Fibroblast of the aortic adventitia (primary cell): ENCODE measurements around the gene GIMAP8. TPM values are rescaled to one million over a fixed set of nuclear protein-coding genes. Genes with fewer than 3 reads are reported as not detected.

Experiments
- DNase-seq: peaks from one replicate; pipeline ENCODE4 v3.0.0-alpha.2; 2010; ENCODE audit warnings: low read depth
- H3K4me3 ChIP-seq: 2 replicates; pipeline ENCODE4 v1.5.1; 2011; ENCODE audit warnings: low read depth, mild to moderate bottlenecking, control low read depth, low read length, moderate library complexity
- CTCF ChIP-seq: IDR thresholded peaks from 2 replicates; pipeline ENCODE4 v1.5.1; 2011; ENCODE audit warnings: mild to moderate bottlenecking, low read length, control low read depth, inconsistent platforms; ENCODE audit not compliant: insufficient read depth
- total RNA-seq: library from RNA; depleted of rRNA; stranded (reverse); fragments of >200 nt; gene quantifications from 2 replicates; pipeline ENCODE4 v1.2.3, GENCODE V29; 2012; ENCODE audit warnings: low replicate concordance

Gene GIMAP8
- total RNA-seq: 0.09 and 0.16 TPM in 2 replicates

- no peak for TF ChIP-seq CTCF
Observed at GRCh38 chr7:150450491-150451001, at the start of gene GIMAP8. TSS of gene GIMAP8 (plus strand) at chr7:150450630. CDS start at chr7:150466699, 16,069 bp downstream.

GRCh38 chr7:150400788-150401423, 49.5 kb upstream of the GIMAP8 start:
- no peak overlapping the region for H3K4me3 ChIP-seq
- no peak for TF ChIP-seq CTCF
- no peak for DNase-seq

More at GRCh38 chr7:150450491-150451001, at the start of gene GIMAP8:
- DNase-seq: no peak
- H3K4me3 ChIP-seq: no peak within 1 kb of the TSS

GRCh38 chr7:150401424-150401790, 49.0 kb upstream of the GIMAP8 start:
- TF ChIP-seq CTCF: no peak
- no peak for DNase-seq
- H3K4me3 ChIP-seq: no peak overlapping the region

GRCh38 chr7:150401861-150402631, 48.4 kb upstream of the GIMAP8 start:
- DNase-seq: no peak
- no peak for TF ChIP-seq CTCF
- H3K4me3 ChIP-seq: no peak overlapping the region

GRCh38 chr7:150402671-150403321, 47.6 kb upstream of the GIMAP8 start:
- no peak for TF ChIP-seq CTCF
- H3K4me3 ChIP-seq: no peak overlapping the region
- DNase-seq: no peak

- no peak for TF ChIP-seq CTCF
- no peak for DNase-seq
Observed at GRCh38 chr7:150403376-150404171, 46.9 kb upstream of the GIMAP8 start.

More at GRCh38 chr7:150403376-150404171, 46.9 kb upstream of the GIMAP8 start:
- H3K4me3 ChIP-seq: no peak overlapping the region
